NCI-H2081 (cell line): ENCODE data around the gene CDH13.
A peak's percentile ranks its signal among the peaks of the same experiment; 100 is the strongest.

Source experiments
- DNase-seq, 2 experiments: peaks; one replicate each; lab custom pipeline; 2025; lab: John Stamatoyannopoulos, UW

The CDH13 gene

GRCh38 chr16:83356266-83356665 is 729.5 kb downstream of the CDH13 start:
- DNase-seq: peak; percentile 48 to 75

GRCh38 chr16:83356986-83357385 is 730.2 kb downstream of the CDH13 start:
- DNase-seq: no peak

GRCh38 chr16:83363521-83363920 is 736.8 kb downstream of the CDH13 start:
- no peak for DNase-seq

GRCh38 chr16:83365166-83365565 is 738.4 kb downstream of the CDH13 start:
- DNase-seq: no peak

GRCh38 chr16:83366228-83366627 is 739.5 kb downstream of the CDH13 start:
- DNase-seq: no peak

GRCh38 chr16:83374979-83375378 is 748.2 kb downstream of the CDH13 start:
- DNase-seq: no peak

GRCh38 chr16:83389751-83390150 is 763.0 kb downstream of the CDH13 start:
- DNase-seq: no peak

- no peak for DNase-seq
Measured at GRCh38 chr16:83390759-83391158, 764.0 kb downstream of the CDH13 start.

- no peak for DNase-seq
Measured at GRCh38 chr16:83392743-83393142, 766.0 kb downstream of the CDH13 start.

GRCh38 chr16:83393196-83393981 is 766.6 kb downstream of the CDH13 start:
- no peak for DNase-seq

GRCh38 chr16:83397601-83398291 is 771.0 kb downstream of the CDH13 start:
- DNase-seq: no peak

GRCh38 chr16:83400234-83400633 is 773.5 kb downstream of the CDH13 start:
- no peak for DNase-seq

- no peak for DNase-seq
Measured at GRCh38 chr16:83402160-83402814, 775.5 kb downstream of the CDH13 start.

- DNase-seq: peak; percentile 7 to 17
Measured at GRCh38 chr16:83402967-83403366, 776.2 kb downstream of the CDH13 start.

- no peak for DNase-seq
Measured at GRCh38 chr16:83403761-83404160, 777.0 kb downstream of the CDH13 start.

- no peak for DNase-seq
Measured at GRCh38 chr16:83404261-83404660, 777.5 kb downstream of the CDH13 start.

GRCh38 chr16:83407928-83408327 is 781.2 kb downstream of the CDH13 start:
- DNase-seq: no peak

GRCh38 chr16:83409347-83409746 is 782.6 kb downstream of the CDH13 start:
- DNase-seq: no peak

- DNase-seq: no peak
Measured at GRCh38 chr16:83418565-83418964, 791.8 kb downstream of the CDH13 start.

GRCh38 chr16:83420206-83420760 is 793.5 kb downstream of the CDH13 start:
- DNase-seq: no peak

- no peak for DNase-seq
Measured at GRCh38 chr16:83433201-83433600, 806.4 kb downstream of the CDH13 start.

GRCh38 chr16:83437036-83437435 is 810.3 kb downstream of the CDH13 start:
- DNase-seq: no peak

GRCh38 chr16:83438326-83438725 is 811.6 kb downstream of the CDH13 start:
- DNase-seq: no peak
